Neural crest cell (in vitro differentiated cells): ENCODE results near the gene ELF4. TPM values are rescaled to one million over a fixed set of nuclear protein-coding genes. Genes with fewer than 3 reads are reported as not detected.

Experiments
- DNase-seq: peaks from one replicate; pipeline ENCODE4 v3.0.0; 2021; ENCODE audit warnings: low read depth, mixed read lengths, low spot score
- H3K27ac Mint-ChIP-seq: one replicate; pipeline ENCODE4 v1.8.0; 2021; ENCODE audit warnings: mild to moderate bottlenecking, mixed read lengths; ENCODE audit not compliant: unreplicated experiment
- H3K27me3 Mint-ChIP-seq: 2 replicates; pipeline ENCODE4 v1.8.0; 2021; ENCODE audit warnings: low read depth, mild to moderate bottlenecking, mixed read lengths
- H3K36me3 Mint-ChIP-seq: 2 replicates; pipeline ENCODE4 v1.8.0; 2021; ENCODE audit warnings: low read depth, mild to moderate bottlenecking, mixed read lengths
- H3K4me1 Mint-ChIP-seq: 2 replicates; pipeline ENCODE4 v1.8.0; 2021; ENCODE audit warnings: mixed read lengths
- H3K4me3 Mint-ChIP-seq: one replicate; pipeline ENCODE4 v1.8.0; 2021; ENCODE audit warnings: mild to moderate bottlenecking, mixed read lengths
- H3K9me3 Mint-ChIP-seq: 2 replicates; pipeline ENCODE4 v1.8.0; 2021; ENCODE audit warnings: mixed read lengths
- CTCF ChIP-seq: fragments of 200-600 bp; sonication (generic); conservative IDR thresholded peaks from 2 replicates; pipeline ENCODE4 v1.5.0; 2021; ENCODE audit warnings: antibody characterized with exemption, mild to moderate bottlenecking
- total RNA-seq: library from RNA; stranded (reverse); gene quantifications from 2 replicates; pipeline ENCODE4 v1.2.1, GENCODE V29; 2021

ELF4 gene
- total RNA-seq, 1 donor from 2014 or later, result 0.86 TPM

- peaks cover 4% of the 10 kb centered on the region for H3K4me1 Mint-ChIP-seq
- DNase-seq, result no peak
- no peak for TF ChIP-seq CTCF
- no peak overlapping the region for H3K27ac Mint-ChIP-seq
- H3K36me3 Mint-ChIP-seq, result no peaks in the 10 kb centered on the region
- H3K27me3 Mint-ChIP-seq, result no peaks in the 10 kb centered on the region
- H3K4me3 Mint-ChIP-seq, result no peak overlapping the region
- peaks cover 3% of the 10 kb centered on the region for H3K9me3 Mint-ChIP-seq
Observed at GRCh38 chrX:130086447-130087206, 23.7 kb downstream of the ELF4 start.

- H3K27ac Mint-ChIP-seq, result no peak overlapping the region
- no peak overlapping the region for H3K4me3 Mint-ChIP-seq
Observed at GRCh38 chrX:130085551-130086446, 24.5 kb downstream of the ELF4 start.

GRCh38 chrX:130084631-130085237 lies 25.6 kb downstream of the ELF4 start:
- DNase-seq, result no peak
- Mint-ChIP-seq H3K27me3 (no peaks in the 10 kb centered on the region), H3K4me1 (peaks cover 4% of the 10 kb centered on the region), H3K27ac (no peak overlapping the region), H3K9me3 (peaks cover 3% of the 10 kb centered on the region), H3K4me3 (no peak overlapping the region), H3K36me3 (no peaks in the 10 kb centered on the region)
- TF ChIP-seq CTCF, result no peak

More at GRCh38 chrX:130085551-130086446, 24.5 kb downstream of the ELF4 start:
- no peaks in the 10 kb centered on the region for H3K36me3 Mint-ChIP-seq
- TF ChIP-seq CTCF, result no peak
- H3K9me3 Mint-ChIP-seq, result peaks cover 3% of the 10 kb centered on the region
- H3K4me1 Mint-ChIP-seq, result peaks cover 4% of the 10 kb centered on the region
- no peak for DNase-seq
- H3K27me3 Mint-ChIP-seq, result no peaks in the 10 kb centered on the region

- no peak for DNase-seq
- peak overlapping the region; percentile 20 for H3K27ac Mint-ChIP-seq
- H3K4me3 Mint-ChIP-seq, result no peak overlapping the region
Observed at GRCh38 chrX:130083656-130084382, 26.5 kb downstream of the ELF4 start.

More at GRCh38 chrX:130083656-130084382, 26.5 kb downstream of the ELF4 start:
- H3K9me3 Mint-ChIP-seq, result peaks cover 3% of the 10 kb centered on the region
- no peaks in the 10 kb centered on the region for H3K27me3 Mint-ChIP-seq
- H3K36me3 Mint-ChIP-seq, result no peaks in the 10 kb centered on the region
- TF ChIP-seq CTCF, result no peak
- H3K4me1 Mint-ChIP-seq, result peaks cover 4% of the 10 kb centered on the region
